Gastrocnemius medialis (tissue), 4 donors: ENCODE data around the gene XPR1.

ENCODE experiments used
- POLR2A ChIP-seq, 2 donors: fragments of 450-650 bp; IDR thresholded peaks; one replicate each; pipeline ENCODE4 v1.6.1; 2017; ENCODE audit warnings: antibody characterized with exemption in 2 of 2, mild to moderate bottlenecking in 2 of 2, moderate library complexity in 2 of 2
- TF ChIP-seq, protein P1 (sequence below), 5 experiments: fragments of 450-650 bp in 3 of 5; fragments of 200-600 bp in 2 of 5; sonication (generic) in 2 of 5; IDR thresholded peaks in 4 of 5; conservative IDR thresholded peaks in 1 of 5; 1 replicate in 4 of 5; 2 replicates in 1 of 5; pipeline ENCODE4 v1.5.1; 2016 to 2019; ENCODE audit warnings: antibody characterized with exemption in 5 of 5, mild to moderate bottlenecking in 3 of 5, moderate library complexity in 3 of 5

DNA sequence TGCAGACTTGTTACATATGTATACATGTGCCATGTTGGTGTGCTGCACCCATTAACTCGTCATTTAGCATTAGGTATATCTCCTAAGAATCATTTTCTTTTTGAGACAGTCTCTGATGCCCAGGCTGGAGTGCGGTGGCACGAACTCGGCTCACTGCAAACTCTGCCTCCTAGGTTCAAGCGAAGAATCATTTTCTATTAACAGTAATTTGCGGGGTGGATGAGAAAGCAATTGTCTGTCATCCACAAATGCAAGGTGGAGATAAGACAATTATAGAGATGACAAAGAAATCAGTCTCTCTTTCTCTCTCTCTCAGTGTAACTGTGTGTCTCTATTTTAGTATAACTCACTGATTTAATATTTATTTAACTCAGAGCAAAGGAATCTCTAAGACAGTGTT, 149.9 kb downstream of the XPR1 start:
- TF ChIP-seq, protein P1, sequence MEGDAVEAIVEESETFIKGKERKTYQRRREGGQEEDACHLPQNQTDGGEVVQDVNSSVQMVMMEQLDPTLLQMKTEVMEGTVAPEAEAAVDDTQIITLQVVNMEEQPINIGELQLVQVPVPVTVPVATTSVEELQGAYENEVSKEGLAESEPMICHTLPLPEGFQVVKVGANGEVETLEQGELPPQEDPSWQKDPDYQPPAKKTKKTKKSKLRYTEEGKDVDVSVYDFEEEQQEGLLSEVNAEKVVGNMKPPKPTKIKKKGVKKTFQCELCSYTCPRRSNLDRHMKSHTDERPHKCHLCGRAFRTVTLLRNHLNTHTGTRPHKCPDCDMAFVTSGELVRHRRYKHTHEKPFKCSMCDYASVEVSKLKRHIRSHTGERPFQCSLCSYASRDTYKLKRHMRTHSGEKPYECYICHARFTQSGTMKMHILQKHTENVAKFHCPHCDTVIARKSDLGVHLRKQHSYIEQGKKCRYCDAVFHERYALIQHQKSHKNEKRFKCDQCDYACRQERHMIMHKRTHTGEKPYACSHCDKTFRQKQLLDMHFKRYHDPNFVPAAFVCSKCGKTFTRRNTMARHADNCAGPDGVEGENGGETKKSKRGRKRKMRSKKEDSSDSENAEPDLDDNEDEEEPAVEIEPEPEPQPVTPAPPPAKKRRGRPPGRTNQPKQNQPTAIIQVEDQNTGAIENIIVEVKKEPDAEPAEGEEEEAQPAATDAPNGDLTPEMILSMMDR (IDR thresholded peaks at IDR 0.05 in 4 of 5, conservative IDR thresholded peaks at IDR 0.05 in 1 of 5) = no peak
- TF ChIP-seq POLR2A (IDR thresholded peaks at IDR 0.05) = no peak
